Kidney glomerular epithelial cell (primary cell): ENCODE results near the gene SND1.
"Not testable (repeated sequence)": the region's sequence is repeated elsewhere in the genome, so short reads cannot be mapped to it uniquely, and the experiment has no call there.

Source experiments
- DNase-seq: peaks from one replicate; lab custom pipeline; 2025; lab: John Stamatoyannopoulos, UW

Gene SND1

GRCh38 chr7:127652333-127653248 is 597 bp downstream of the SND1 start:
- DNase-seq: no peak

DNA sequence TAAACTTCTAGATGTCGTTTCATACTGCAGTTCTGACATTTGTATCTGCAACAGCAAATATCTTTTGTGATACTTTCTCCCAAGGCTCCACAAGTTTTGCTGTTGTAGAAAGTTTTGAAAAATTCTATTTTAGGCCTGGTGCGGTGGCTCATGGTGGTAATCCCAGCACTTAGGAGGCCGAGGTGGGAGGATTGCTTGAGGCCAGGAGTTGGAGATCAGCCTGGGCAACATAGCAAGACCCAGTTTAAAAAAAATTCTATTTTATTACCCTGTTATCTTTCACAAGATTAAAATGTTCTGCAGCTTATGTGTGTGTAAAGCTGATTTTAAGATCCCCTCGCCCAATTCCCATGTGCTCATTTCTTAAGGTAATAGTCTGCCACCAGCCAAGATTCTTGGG is 1.4 kb downstream of the SND1 start:
- DNase-seq: no peak

- no peak for DNase-seq
These were observed 2.7 kb downstream of the SND1 start for GRCh38 chr7:127654404-127655394.

DNA sequence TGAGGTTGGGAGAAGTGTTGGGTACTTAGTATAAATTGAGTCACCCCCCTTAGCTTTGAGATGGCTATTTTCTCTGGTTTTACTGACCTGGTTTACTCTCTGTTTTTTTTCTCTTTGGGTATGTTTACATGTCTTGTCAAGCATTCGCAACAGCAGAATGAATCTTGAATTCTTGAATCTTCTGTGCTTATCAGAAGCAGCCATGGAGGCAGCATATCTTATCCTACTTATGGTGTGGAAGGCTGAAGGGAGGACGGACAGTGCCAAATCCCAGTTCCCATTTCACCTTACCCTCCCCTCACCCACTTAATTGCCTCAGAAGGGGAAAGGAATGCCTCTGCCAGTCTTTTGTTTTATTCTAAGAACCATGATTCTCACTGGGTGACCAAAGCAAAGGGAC is 3.7 kb downstream of the SND1 start:
- no peak for DNase-seq

GRCh38 chr7:127657500-127657899 is 5.5 kb downstream of the SND1 start:
- DNase-seq: no peak

DNA sequence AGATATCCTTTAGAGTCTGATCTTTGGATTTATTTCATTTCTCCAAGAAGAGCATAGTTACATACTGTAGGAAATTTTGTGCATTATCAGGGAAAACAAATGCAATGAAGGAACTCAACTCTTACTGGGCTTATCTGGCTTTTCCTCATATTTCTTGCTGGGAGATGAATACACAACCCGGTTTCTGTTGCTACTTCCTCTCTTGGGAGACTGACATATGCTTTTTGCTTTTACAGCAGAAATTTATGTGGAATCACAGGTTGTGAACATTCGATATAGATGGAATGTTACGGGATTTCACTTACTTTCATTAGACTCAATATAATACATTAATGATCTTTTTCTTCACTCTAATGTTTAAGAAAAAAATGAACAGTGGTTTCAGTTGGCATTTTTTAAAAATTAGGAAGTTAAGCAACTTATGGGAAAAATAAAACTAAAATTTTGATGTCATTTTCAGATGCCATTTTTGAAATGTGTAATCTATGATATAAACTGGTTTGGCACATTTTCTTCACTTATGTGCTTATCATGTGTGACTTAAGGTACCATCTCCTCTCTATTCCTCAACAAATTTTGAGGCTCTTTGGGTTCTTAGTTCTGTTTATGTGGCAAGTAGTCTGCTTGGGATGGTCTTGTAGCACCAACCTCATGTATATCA is 7.1 kb downstream of the SND1 start:
- DNase-seq: no peak

DNA sequence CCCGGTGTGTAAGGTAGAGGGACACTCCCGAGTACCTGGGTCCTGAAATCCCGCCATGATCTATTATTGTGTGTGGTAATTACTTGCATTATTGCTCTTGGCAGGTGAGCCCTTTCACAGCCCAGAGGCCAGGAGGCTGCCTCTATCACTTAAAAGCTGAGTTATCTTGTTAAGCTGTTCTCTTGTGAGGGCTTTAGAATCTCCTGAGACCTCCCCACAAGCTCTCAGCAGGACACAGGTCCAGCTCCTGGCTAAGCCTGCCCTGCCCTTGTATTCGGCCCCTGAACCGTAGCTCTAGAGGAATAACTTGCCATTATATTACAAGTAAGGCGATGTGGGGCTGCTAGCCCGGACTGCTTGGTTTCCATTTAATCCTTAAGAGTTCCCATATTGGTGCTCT is 13.9 kb downstream of the SND1 start:
- no peak for DNase-seq

GRCh38 chr7:127666602-127667001 is 14.6 kb downstream of the SND1 start:
- no peak for DNase-seq

DNA sequence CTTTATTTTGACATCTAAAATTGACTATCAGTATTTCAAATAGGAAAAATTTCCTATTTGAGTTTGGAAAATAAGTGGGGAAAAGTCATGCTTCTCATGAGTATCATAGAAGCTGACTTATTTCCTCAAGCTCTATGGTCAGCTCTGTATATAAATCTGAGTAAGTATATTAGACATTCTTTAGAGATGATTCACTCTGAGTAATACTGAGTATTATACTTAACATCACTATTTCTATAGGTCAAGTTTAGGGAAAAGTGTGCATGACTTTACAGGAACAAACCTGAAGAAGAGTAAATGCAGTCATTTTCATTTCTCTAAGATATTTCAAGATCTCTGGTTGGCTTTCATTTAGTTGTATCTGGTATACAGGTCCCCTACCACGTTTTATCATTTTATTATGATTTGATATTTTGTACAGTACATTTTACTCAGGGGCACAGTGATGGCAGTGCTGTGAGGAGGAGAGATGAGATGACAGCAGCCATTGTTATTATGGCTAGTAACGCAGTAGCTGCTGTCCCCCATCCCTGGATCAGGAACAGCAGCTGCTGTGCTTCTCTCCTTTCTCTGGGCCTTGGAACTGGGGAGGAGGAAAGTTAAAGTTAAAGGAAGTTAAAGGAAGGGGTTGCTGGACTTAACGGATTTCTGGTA is 15.2 kb downstream of the SND1 start:
- DNase-seq: no peak

DNA sequence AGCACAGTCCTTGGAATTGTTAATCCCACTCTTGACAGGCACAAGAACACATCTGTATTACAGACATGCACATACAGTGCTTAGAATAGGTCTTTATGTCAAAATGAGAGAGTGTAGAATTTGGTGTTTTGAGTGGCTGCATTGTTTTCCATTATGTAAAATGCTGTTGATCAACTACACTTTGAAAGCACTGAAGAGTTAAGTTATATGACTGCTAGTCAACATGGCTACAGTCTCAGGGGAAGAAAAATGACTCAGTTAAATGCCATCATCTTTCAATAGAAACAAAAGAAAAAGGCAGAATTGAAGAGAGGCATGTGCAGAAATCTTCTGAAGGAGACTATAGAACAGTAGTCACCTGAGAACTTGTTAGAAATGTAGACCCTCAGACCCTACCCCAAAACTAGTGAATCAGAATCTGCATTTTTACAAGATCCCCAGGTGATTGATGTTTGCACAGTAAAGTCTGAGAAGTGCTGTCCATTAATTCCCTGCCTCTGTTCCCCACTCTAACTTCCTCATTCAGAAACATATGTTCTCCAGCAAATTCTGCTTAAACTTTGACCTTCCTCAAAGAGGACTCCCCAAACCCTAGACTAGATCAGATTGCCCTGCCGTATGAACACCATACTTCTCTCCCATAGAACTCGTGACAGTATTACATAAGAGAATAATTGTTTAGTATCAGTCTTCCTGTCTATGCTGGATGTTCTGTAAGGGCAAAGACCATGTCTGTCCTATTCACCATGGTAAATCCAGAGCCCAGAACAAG is 16.0 kb downstream of the SND1 start:
- DNase-seq: no peak

DNA sequence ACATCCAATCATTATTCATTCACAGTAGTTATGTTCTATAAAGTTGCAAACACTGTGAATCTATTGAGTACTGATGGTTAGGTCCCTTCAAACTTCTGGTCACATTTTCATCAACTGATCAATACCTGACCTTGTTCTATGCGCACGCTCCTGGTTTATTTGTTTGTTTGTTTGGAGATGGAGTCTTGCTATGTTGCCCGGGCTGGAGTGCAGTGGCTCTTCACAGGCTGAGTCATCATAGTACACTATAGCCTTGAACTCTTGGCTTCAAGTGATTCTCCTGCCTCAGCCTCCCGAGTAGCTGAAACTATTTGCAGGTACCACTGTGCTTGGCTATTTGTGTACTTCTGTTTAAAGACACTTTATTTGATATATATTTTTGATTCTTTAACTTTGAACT is 19.3 kb downstream of the SND1 start:
- no peak for DNase-seq

GRCh38 chr7:127673902-127674301 is 21.9 kb downstream of the SND1 start:
- DNase-seq: no peak

- no peak for DNase-seq
These were observed 22.4 kb downstream of the SND1 start for GRCh38 chr7:127674361-127674760.

- not testable (repeated sequence) for DNase-seq
These were observed 22.9 kb downstream of the SND1 start for GRCh38 chr7:127674923-127675322.

DNA sequence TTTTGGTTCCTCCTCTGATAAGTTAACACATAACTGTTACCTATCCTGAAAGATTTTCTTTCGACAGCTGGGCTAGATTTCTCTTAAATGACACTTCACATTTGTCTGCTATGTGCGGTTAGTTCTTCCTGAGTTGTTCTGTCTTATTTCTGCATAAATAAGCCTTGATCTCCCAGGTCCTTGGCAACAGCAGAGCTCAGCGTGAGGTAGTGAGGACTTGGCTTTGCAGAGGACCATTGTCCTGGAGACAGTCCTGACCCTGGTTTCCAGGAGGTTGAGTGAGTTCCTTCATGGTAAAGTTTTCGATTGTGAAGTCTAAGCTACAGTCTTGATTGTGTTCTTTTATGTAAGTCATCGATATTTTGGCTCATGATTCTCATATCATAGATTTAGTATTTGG is 23.7 kb downstream of the SND1 start:
- no peak for DNase-seq

GRCh38 chr7:127677433-127678230 is 25.6 kb downstream of the SND1 start:
- DNase-seq: no peak

- no peak for DNase-seq
These were observed 26.3 kb downstream of the SND1 start for GRCh38 chr7:127678337-127678736.

GRCh38 chr7:127678947-127679346 is 27.0 kb downstream of the SND1 start:
- DNase-seq: no peak

- no peak for DNase-seq
These were observed 29.0 kb downstream of the SND1 start for GRCh38 chr7:127680983-127681382.

DNA sequence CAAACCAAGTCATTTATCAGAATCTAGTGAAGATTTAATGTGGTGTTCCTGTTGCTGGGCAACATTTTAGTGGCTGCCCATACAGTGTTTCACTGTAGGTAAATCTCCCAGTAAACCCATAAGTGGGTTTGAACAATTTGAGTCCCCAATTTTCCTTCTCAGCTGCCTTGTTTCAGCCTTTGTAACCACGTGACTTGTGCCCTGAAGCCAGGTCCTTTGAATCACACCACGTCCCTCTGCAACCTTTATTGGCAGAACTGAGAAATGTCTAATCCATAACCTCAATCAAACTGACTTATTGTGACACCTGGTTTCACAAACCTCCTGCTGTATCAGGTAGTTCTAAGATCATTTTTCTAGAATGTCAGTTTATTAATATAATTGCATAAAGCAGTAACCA is 30.1 kb downstream of the SND1 start:
- no peak for DNase-seq
